Keratinocyte (primary cell): Measurements from ENCODE around the gene COA5.

ENCODE experiments used
- EZH2 ChIP-seq: IDR thresholded peaks from one replicate; pipeline ENCODE4 v1.6.1; 2012; ENCODE audit warnings: inconsistent platforms, mild to moderate bottlenecking, low read length, moderate library complexity
- TF ChIP-seq, protein P1 (sequence below), 3 experiments: IDR thresholded peaks in 1 of 3; conservative IDR thresholded peaks in 1 of 3; optimal IDR thresholded peaks in 1 of 3; 2 replicates in 2 of 3; 3 replicates in 1 of 3; pipeline versions ENCODE3 to v1.5.1; 2011; ENCODE audit warnings: low read length in 3 of 3, mild to moderate bottlenecking in 3 of 3, moderate library complexity in 2 of 3, control low read depth in 1 of 3, inconsistent platforms in 1 of 3; ENCODE audit not compliant: insufficient read depth in 2 of 3; ENCODE audit errors: extremely low read depth in 1 of 3

DNA sequence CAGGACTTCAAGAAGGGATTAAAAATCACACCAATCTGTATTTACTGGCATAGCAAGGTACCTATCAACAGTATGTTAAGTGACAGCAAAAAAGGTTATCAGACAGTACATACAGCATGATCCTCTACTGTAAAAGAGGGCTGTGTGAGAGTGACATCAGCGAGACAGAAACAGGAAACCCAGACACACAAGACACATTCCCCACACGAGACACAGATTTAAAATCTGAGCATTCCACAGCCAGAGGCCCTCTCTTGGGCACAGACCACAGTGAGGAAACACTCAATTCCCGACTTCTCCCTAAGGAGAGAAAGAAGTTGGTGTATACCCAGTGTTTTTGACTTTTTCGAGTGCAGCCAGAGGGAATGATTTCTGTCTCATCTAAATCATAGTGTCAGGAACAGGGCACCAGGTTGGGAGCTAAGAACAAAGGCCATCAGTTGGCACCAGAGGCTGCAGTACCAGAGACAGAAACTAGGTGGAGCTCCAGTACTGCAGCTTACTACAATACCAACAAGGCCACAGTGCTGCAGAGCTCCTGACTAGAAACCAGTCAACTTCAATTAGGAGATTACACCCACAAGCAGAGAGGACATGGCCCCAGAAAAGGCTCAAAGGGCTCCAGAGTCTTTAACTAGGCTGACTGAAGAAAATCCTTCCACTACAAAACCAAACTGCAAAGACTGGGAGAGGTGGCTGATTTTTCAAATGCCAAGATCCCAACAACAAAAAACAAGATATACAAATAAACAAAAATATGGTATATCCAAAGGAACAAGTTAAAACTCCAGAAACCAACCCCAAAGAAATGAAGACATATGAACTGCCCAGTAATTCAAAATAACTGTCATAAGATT, 41.1 kb upstream of the COA5 start:
- TF ChIP-seq, protein P1, sequence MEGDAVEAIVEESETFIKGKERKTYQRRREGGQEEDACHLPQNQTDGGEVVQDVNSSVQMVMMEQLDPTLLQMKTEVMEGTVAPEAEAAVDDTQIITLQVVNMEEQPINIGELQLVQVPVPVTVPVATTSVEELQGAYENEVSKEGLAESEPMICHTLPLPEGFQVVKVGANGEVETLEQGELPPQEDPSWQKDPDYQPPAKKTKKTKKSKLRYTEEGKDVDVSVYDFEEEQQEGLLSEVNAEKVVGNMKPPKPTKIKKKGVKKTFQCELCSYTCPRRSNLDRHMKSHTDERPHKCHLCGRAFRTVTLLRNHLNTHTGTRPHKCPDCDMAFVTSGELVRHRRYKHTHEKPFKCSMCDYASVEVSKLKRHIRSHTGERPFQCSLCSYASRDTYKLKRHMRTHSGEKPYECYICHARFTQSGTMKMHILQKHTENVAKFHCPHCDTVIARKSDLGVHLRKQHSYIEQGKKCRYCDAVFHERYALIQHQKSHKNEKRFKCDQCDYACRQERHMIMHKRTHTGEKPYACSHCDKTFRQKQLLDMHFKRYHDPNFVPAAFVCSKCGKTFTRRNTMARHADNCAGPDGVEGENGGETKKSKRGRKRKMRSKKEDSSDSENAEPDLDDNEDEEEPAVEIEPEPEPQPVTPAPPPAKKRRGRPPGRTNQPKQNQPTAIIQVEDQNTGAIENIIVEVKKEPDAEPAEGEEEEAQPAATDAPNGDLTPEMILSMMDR (optimal IDR thresholded peaks at IDR 0.05 in 1 of 3, IDR thresholded peaks at IDR 0.05 in 1 of 3, conservative IDR thresholded peaks at IDR 0.05 in 1 of 3; ENCODE audit: extremely low read depth in 1 of 3, insufficient read depth in 2 of 3, low read length in 3 of 3), result peak; percentile 94 to 99 (median 98)
- no peak for TF ChIP-seq EZH2
